MCF 10A (cell line): ENCODE results near the gene PAK4. TPM values are rescaled to one million over a fixed set of nuclear protein-coding genes. Genes with fewer than 3 reads are reported as not detected.
A peak's percentile ranks its signal among the peaks of the same experiment; 100 is the strongest.

ENCODE experiments used
- BruUV-seq: library from RNA; stranded (reverse); fragments of 400-500 nt; replicated peaks from 2 replicates; lab custom pipeline; 2021; lab: Mats Ljungman, UMichigan
- CTCF ChIA-PET: fragments of 300-600 bp; sonication (Branson Sonifier 250); formaldehyde crosslinking; extraction: SDS; loops from one replicate; lab custom pipeline; 2021; ENCODE audit warnings: antibody characterized with exemption, inconsistent platforms; lab: Yijun Ruan, JAX
- POLR2A ChIA-PET: fragments of 300-600, 350-650 bp; sonication (Branson Sonifier 250); formaldehyde crosslinking; extraction: SDS; loops from one replicate; lab custom pipeline; 2020; ENCODE audit warnings: antibody characterized with exemption, inconsistent platforms; lab: Yijun Ruan, JAX
- DNase-seq: peaks from one replicate; pipeline ENCODE4 v3.0.0-alpha.2; 2018; ENCODE audit not compliant: unreplicated experiment
- H3K27ac Mint-ChIP-seq: one replicate; pipeline ENCODE4 v1.8.0; 2022; ENCODE audit warnings: mild to moderate bottlenecking, low read depth, mixed read lengths; ENCODE audit not compliant: unreplicated experiment
- H3K27me3 Mint-ChIP-seq: one replicate; pipeline ENCODE4 v1.8.0; 2022; ENCODE audit warnings: mixed read lengths; ENCODE audit not compliant: insufficient read depth, unreplicated experiment
- H3K36me3 Mint-ChIP-seq: one replicate; pipeline ENCODE4 v1.8.0; 2022; ENCODE audit warnings: mild to moderate bottlenecking, moderate library complexity, mixed read lengths; ENCODE audit not compliant: insufficient read depth, unreplicated experiment
- H3K4me1 Mint-ChIP-seq: one replicate; pipeline ENCODE4 v1.8.0; 2022; ENCODE audit warnings: mixed read lengths; ENCODE audit not compliant: insufficient read depth, unreplicated experiment
- H3K4me3 Mint-ChIP-seq: one replicate; pipeline ENCODE4 v1.8.0; 2022; ENCODE audit warnings: mild to moderate bottlenecking, moderate library complexity, mixed read lengths; ENCODE audit not compliant: unreplicated experiment
- H3K9me3 Mint-ChIP-seq: one replicate; pipeline ENCODE4 v1.8.0; 2022; ENCODE audit warnings: mixed read lengths; ENCODE audit not compliant: unreplicated experiment
- CTCF ChIP-seq: fragments of 200-600 bp; IDR thresholded peaks from one replicate; pipeline ENCODE4 v1.8.0; 2022; ENCODE audit warnings: antibody characterized with exemption, mild to moderate bottlenecking; ENCODE audit not compliant: unreplicated experiment
- intact Hi-C: fragments of 100-400 bp; cut with micrococcal nuclease; formaldehyde crosslinking; loops from 2 replicates; pipeline ENCODE4 v1.14.1; 2022
- total RNA-seq: library from RNA; stranded (reverse); gene quantifications from 2 replicates; pipeline ENCODE4 v1.2.3, GENCODE V29; 2022

The PAK4 gene
- total RNA-seq, 1 experiment from 2014 or later: 29.5 TPM

- Mint-ChIP-seq H3K27ac (peak overlapping the region; percentile 3), H3K27me3 (no peaks in the 10 kb centered on the region), H3K36me3 (peaks cover 7% of the 10 kb centered on the region), H3K9me3 (no peaks in the 10 kb centered on the region), H3K4me1 (peaks cover 24% of the 10 kb centered on the region), H3K4me3 (peak overlapping the region; percentile 87)
- BruUV-seq: TSS peak; percentile 45
- TF ChIP-seq CTCF: no peak
- POLR2A ChIA-PET: interaction anchor here (0.6 to 1.4 kb wide), 6 partner anchors 14 to 309 kb away, joined by 3 to 5 read pairs (median 3); partner anchors contain the start of genes RPS16 and SAMD4B
- peak; percentile 53 for DNase-seq
- CTCF ChIA-PET: interaction anchor here (0.6 to 1.2 kb wide), 5 partner anchors 15 to 203 kb away, joined by 3 to 4 read pairs (median 3); no protein-coding TSS in a partner anchor
- intact Hi-C loops: loop anchor here (1.0 to 10.0 kb wide), 2 partner anchors 285 to 408 kb away; partner anchors contain the start of gene EID2B
These were observed 964 bp downstream of the PAK4 start for GRCh38 chr19:39126312-39127187.

GRCh38 chr19:39127812-39128515 lies 2.4 kb downstream of the PAK4 start:
- ChIA-PET CTCF (interaction anchor here (0.6 kb wide), 3 partner anchors 75 to 407 kb away, joined by 3 to 4 read pairs (median 3); no protein-coding TSS in a partner anchor), POLR2A (interaction anchor here (1.1 to 1.4 kb wide), 2 partner anchors 10 to 198 kb away, joined by 3 to 4 read pairs; no protein-coding TSS in a partner anchor)
- H3K4me1 Mint-ChIP-seq: peaks cover 24% of the 10 kb centered on the region
- no peak overlapping the region for H3K4me3 Mint-ChIP-seq
- peaks cover 7% of the 10 kb centered on the region for H3K36me3 Mint-ChIP-seq
- peak; percentile 13 for DNase-seq
- no peak overlapping the region for H3K27ac Mint-ChIP-seq
- no peaks in the 10 kb centered on the region for H3K9me3 Mint-ChIP-seq
- BruUV-seq: no TSS peak
- no peak for TF ChIP-seq CTCF
- no peaks in the 10 kb centered on the region for H3K27me3 Mint-ChIP-seq
- intact Hi-C loops: loop anchor here (10.0 kb wide), 1 partner anchor 407 kb away; the partner anchor contains the start of gene EID2B

- peaks cover 24% of the 10 kb centered on the region for H3K4me1 Mint-ChIP-seq
- no peak for DNase-seq
- ChIA-PET POLR2A (interaction anchor here (1.1 to 1.4 kb wide), 2 partner anchors 9 to 198 kb away, joined by 3 to 4 read pairs; no protein-coding TSS in a partner anchor), CTCF (interaction anchor here (0.6 to 1.2 kb wide), 5 partner anchors 21 to 166 kb away, joined by 3 to 4 read pairs (median 3); no protein-coding TSS in a partner anchor)
- no peak overlapping the region for H3K27ac Mint-ChIP-seq
- no peak for TF ChIP-seq CTCF
- intact Hi-C loops: loop anchor here (10.0 kb wide), 1 partner anchor 406 kb away; the partner anchor contains the start of gene EID2B
- H3K27me3 Mint-ChIP-seq: no peaks in the 10 kb centered on the region
- no peak overlapping the region for H3K4me3 Mint-ChIP-seq
- H3K9me3 Mint-ChIP-seq: no peaks in the 10 kb centered on the region
- peaks cover 7% of the 10 kb centered on the region for H3K36me3 Mint-ChIP-seq
- no TSS peak for BruUV-seq
These were observed 3.0 kb downstream of the PAK4 start for GRCh38 chr19:39128516-39129079.
